Stimulated activated CD8-positive, alpha-beta memory T cell treated with anti-CD3 and anti-CD28 coated beads, Interleukin-15, amount 100 ng/mL, for 4 hours (primary cell): ENCODE measurements around the gene RPS5.
"Not testable (repeated sequence)": the region's sequence is repeated elsewhere in the genome, so short reads cannot be mapped to it uniquely, and the experiment has no call there.

Experiments used
- DNase-seq, 2 donors: peaks; one replicate each; pipeline ENCODE4 v3.0.0-alpha.2; 2020; ENCODE audit warnings: low read depth in 2 of 2

The RPS5 gene

DNA sequence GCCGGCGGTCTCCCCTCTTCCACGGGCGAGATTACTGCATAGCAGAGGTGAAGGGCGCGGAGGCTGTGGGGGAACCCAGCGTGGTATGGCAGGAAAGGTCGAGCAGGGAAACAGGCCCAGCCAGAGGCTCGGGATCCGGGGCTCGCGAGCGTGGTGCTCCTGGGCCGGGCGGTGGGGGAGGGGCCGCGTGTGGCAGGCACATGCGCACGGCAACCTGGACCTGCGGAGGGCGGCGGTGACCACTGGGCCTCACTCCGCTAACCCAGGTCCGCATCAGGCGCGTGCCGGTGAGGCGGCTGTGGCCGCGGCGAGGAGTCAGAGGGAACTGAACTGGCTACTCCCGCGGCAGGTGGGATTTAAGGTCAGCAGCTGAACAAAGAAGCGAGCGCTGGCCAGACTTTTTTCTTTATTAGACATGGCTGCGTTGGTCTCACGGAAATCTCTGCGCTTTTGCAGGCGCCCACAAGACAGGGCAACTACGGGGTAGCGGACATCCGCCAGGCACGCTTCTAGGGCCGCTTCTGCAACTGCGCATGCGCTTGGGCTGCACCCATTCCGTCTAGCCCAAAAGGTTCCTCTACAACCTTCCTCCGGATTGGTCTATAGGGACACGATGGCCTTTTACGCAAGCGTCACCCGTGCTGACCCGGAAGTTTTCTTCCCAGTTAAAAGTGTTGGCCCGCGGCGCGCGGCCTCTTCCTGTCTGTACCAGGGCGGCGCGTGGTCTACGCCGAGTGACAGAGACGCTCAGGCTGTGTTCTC, at the start of gene RPS5:
TSS of gene RPS5 (plus strand) at position 694 of the 762 bp plus-strand sequence. CDS start 869 bp downstream, outside the sequence.
- peak; percentile 89 to 94 for DNase-seq

DNA sequence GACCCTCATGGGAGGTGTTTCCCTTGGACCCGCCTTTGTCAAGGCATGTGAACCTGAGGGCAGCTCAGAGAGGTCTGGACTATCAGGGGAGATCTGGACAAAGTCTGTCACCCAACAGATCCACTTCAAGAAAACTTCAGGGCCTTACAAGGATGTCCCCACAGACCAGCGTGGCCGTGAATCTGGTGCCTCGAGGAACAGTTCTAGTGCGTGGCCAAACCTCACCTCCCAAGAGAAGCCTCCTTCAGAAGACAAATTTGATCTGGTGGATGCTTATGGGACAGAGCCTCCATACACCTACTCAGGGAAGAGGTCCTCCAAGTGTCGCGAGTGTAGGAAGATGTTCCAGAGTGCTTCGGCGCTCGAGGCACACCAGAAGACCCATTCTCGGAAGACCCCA, 48.7 kb upstream of the RPS5 start:
- no peak for DNase-seq

DNA sequence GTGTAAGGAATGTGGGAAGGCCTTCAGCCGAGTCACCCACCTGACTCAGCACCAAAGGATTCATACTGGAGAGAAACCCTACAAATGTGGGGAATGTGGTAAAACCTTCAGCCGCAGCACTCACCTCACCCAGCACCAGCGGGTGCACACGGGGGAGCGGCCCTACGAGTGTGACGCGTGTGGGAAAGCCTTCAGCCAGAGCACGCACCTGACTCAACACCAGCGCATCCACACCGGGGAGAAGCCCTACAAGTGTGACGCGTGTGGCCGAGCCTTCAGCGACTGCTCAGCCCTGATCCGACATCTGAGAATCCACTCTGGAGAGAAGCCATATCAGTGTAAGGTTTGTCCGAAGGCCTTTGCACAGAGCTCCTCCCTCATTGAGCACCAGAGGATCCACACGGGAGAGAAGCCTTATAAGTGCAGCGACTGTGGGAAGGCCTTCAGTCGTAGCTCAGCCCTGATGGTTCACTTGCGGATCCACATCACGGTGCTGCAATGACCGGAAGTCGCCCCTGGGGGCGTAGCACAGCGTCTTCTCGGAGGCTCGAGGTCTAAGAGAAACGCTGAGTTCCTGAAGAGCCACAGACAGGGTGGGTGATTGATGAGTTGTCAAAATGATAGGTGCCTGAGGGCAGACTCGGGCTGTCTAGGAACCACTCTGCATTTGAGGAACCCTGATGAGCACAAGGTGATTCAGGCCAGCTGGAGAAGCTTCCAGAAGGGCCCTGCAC, 48.1 kb upstream of the RPS5 start:
- DNase-seq = no peak

DNA sequence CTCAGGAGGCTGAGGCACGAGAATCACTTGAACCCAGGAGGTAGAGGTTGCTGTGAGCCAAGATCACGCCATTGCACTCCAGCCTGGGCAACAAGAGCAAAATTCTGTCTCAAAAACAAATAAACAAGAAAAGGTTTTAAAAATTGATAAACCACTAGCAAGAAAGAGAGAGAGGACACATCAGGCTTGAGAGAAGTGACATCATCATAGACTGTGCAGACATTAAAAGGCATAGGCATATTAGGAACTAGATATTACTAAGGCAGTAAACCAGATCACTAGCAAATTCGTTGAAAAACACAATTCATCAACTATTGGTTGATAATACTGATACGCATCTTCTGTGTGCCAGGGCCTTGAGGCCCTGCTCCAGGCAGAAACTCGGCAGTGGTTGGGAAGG, 41.5 kb upstream of the RPS5 start:
- DNase-seq = no peak

DNA sequence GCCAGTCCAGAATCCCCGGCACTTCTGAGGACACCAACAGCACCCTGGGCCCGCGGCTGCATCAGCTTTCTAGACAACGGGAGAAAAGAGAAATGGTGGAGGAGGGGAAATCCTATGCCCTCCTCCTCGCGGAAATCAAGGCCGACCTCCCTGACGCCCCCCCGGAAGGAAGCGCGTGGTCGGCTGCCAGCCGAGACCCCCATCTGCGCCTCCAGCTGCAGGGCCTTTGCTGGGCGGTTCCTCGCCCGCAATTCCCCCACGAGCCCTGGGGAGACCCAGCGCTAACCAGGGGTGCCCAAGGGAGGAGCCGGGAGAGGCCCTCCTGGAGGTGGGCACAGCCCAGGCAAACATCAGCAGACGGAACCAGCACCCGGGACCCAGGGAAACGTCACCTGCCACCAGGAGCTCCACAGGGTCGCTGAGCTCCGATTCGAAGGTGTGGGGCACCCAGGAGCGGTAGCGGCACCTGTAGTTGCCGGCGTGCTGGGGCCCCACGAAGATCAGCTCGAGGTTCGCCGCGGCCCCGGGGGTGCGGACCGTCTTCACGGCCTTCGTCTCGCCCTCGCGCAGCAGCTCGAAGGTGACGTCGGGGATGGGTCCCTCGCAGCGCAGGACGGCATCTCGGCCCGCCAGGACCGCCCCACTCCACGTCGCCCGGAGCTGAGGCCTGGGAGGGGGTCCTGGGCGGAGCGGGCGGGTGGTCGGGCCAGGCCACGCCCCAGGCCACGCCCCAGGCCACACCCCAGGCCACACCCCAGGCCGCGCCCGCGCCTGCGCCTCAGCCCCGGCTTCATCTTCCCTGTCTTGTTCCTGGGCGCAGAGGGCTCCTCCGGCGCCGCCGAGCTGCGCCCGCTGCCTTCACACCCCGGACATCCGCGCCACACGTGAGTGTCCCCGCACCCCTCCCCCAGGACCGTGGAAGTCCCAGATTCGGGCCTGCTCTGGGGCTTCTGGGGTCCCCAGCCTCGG, 39.8 kb upstream of the RPS5 start:
- peak; percentile 44 to 46 for DNase-seq

DNA sequence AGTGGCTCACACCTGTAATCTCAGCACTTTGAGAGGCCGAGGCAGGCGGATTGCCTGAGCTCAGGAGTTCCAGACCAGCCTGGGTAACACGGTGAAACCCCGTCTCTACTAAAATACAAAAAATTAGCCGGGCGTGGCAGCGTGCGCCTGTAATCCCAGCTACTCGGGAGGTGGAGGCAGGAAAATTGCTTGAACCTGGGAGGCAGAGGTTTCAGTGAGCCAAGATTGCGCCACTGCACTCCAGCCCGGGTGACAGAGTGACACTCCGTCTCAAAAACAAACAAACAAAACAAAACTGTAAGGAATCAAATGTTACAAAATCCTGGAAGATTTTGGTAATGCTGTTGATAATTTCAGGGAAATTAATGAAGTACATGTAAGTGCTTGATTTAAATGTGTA, 39.0 kb upstream of the RPS5 start:
- not testable (repeated sequence) for DNase-seq

DNA sequence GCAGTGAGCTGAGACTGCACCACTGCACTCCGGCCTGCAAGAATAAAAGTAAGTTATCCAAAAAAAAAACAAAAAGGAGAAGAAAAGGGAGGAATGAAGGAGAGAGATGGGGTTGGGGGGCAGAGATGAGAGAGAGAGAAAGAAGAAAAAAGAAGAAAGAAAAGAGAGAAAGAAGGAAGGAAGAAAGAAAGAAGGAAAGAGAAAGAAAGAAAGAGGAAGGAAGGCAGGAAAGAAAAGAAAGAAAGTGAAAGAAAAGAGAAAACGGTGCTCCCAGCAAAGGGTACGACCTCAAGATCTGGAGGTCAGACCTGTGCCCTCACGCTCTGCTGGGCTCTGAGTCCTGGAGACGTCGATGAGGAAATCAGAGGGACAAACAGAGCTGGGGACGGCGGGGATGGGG, 37.5 kb upstream of the RPS5 start:
- DNase-seq = no peak

DNA sequence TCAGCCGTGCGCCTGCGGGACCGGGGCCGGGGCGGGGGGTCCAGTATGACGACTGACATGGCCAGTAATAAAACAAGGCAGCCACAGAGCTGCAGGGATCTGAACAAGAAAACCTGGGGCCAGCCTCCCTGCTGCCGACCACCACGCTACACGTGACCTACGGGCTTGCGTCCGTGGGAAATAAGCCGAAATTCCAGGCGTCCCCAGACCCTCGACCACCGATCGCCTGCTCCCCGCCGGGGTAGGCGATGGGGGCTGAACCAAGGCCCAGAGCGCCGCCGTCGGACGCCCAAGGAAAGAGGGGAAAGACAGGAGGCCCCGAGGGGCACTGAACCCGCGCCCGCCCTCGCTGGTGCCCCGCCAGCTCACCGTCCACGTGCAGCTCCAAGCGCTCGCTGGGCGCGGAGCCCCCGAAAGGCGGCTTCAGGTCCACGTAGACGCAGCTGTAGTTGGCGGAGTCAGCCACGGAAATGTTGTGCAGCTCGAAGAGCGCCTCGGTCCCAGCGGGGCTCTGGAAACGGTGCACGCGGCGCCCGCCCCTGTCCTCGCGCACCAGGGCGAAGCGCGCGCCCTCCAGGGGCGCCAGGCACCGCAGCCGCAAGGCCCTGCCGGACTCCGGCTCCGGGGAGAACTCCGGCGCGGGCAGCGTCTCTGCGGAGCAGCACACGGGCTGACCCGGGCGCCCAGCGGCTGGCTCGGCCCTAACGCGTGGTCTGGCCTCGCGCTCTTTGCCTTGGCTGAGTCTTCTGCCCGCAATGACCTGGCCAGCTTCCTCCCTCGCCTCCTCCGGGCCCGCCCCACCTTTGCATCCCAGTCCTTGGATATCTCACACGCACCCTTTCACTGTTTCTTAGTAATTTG, 36.8 kb upstream of the RPS5 start:
- no peak for DNase-seq

DNA sequence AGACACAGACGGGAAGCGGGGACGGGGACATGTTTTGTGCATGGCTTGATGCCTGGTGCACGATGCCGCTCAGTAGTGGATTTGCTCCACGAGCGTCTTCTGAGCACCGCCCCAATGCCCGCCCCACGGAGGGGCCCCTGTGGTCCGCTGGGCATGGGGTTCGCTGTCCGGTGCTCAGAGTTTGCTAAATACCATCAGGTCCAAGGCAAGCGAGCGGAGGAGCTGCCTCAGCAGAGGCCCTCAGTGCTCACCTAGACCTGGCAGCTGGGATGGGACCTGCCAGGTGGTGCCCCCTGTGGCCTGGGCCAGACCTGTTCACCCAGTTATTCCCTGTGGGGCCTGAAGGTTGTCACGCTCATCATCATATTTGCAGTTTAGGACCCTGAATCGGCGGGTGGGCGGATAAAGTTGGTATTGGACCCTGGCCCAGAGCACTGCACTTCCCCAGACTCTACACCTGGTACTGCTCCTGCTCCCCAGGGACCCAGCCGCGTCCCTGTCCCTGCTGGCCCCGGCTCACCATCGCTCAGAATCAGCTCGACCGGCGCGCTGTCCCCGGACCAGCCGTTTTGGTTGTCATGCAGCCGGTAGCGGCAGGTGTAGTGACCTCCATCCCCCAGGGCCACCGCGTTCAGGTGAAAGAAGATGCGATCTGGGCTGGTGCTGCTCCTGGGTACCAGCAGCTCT, 36.1 kb upstream of the RPS5 start:
- no peak for DNase-seq

DNA sequence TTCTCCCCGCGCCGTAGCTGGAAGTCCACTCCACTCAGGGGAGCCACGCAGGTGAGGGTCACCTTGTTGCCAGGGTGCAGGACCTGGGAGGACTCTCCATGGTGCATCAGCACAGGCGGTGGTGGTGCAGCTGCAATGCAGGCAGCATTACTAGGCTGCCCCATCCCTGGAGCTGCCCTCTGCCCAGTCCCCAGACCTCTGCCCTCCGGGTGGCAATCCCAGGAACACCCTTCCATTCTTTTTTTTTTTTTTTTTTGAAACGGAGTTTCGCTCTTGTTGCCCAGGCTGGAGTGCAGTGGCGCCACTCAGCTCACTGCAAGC, 35.6 kb upstream of the RPS5 start:
- no peak for DNase-seq

DNA sequence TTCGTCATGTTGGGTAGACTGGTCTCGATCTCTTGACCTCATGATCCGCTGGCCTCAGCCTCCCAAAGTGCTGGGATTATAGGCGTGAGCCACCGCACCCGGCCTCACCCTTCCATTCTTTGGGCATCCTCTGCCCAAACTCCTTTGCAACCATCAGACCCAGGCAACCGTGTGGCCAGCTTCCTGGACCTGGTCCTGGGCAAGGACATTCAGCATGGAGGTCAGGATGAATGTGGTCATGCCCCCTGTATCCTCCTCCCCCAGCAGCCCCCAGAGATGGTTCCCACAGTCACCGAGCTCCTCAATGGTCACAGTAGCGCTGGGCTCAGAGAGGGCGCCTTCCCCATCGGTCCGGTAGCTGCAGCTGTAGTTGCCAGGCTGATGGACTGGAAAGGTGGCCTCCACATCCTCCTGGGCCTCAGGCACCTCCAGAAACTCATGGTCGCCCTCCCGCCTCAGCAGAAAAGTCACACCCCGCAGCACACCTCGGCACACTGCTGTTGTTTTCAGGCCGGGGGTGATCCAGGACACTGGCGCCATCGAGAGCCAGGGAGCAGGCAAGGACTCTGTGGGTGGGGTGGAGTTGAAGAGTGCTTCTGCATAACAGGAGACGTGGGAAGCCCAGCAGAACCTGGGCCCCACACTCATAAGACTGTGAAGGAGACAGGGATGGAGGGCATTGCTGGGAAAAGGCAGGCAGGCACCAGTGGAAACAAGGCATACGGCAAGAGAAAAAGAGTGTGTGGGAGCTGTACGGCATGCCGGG, 34.9 kb upstream of the RPS5 start:
- no peak for DNase-seq

DNA sequence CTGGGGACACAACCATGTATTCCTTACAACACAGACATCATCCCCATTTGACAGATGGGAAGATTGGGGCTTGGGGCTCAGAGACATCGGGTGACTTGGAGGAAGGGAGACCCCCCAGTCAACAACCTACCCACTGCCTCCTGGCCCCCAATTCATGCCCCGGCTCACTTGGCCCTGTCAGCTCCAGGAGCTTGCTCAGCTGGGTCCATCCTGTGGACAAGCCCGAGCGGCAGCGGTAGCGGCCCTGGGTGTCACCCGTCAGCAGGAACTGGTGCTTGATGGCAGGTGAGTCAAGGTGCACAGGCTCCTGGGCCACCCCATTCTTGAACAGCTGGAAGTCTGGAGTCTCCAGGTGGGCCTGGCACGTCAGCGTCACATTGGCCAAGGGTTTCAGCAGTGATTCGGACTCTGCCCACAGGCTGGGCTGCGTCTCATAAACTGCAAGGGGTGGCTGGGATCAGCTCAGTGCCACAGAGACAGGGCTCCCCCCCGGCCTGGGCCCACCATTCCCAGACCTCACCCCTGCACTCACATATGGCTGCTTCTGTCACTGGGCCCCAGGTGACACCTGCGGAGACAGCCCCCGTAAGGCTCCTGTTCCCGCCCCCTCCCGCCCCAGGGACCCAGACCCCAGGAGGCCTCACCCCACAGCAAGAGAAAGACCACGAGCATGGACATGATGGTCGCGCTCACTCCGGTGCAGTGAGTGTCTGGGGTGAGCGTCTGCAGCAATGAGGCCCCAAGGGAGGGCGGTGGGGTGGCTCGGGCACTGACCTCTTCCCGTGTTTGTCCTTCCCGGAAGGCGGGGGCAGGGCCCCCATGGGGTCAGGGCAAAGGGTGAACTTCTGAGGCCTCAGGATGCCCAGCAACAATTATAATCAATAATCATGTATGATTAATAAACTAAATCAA, 34.1 kb upstream of the RPS5 start, which contains the start of gene A1BG:
TSS of gene A1BG (minus strand) at position 733 of the 912 bp plus-strand sequence. CDS start at position 678, 55 bp downstream.
- no peak for DNase-seq

DNA sequence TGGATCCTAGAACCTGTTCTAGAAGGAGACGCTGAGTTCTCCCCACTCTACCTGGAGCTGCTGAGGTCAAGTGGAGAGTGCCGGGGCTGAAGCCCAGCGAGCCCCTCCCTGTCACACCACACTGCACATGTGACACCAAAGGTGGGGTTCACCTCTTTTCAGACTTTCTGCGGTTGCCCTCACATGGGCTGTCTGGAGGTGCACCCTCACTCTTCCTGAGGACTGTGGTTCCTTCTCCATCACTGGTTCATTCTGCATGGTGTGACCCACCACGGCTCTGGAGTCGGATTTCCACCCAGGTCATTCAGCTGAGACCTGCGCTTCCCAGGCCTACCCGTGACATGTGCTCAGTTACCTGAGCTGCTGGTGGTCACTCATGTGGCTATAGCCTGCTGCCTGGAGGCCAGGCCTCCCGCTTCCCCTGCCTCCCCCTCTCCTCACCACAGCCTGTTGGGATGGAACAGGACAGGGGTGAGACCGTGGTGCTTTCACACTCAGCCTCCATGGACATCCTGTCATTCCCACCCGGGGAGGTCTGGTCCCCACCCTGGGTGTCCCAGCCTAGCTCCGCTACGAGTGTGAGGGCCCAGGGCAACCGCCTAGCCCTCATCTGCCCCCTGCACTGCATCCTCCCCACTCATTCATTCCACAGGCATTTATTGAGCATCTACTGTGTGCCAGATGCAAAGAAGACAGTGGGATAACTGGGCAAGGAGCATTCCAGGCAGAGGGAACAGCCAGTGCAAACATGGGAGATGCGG, 33.2 kb upstream of the RPS5 start:
- DNase-seq = no peak

DNA sequence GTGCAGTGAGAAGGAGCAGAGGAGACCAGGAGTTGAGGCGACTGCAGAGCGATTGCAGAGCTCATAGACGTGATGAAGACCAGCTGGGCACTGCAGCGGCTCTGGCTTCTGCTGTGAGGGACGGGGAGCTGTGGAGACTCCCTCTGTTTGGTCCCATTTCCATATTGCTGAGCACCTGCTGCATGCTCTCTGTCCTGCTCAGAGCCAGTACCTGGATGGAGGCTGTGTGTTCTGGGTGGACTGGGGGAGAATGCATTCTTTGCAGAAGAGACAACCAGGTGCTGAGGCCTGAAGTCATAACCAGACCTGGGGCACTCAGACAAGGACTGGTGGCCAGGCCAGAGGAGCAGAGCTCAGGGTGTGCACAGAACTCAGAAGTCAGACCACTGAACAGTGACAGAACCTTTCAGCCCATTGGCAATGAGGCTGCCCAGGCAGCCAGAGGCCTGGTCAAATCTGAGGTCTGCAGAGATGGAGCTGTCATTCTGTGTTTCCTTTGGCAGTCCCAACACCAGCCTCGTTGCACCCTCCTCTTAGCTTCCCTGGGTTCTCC, 32.5 kb upstream of the RPS5 start:
- DNase-seq = no peak

DNA sequence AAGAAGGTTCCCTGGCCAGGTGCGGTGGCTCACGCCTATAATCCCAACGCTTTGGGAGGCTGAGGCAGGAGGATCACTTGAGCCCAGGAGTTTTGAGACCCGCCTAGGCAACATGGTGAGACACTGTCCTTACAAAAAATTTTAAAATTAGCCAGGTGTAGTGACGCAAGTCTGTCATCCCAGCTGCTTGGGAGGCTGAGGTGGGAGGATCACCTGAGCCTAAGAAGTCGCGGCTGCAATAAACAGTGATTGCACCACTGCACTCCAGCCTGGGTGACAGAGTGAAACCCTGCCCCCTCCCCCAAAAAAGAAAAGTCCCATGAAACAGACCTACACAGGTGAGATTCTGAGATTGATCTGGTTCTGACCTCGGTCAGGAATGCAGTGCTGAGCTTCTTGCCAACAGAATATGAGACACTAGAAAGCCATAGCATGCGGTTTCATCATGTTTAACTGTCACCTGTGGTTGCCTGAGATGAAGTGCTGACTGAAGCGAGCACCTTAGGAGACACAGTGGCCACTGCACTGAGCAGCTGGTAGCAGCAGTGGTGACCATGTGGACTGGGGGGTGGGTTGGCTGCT, 31.8 kb upstream of the RPS5 start:
- no peak for DNase-seq

DNA sequence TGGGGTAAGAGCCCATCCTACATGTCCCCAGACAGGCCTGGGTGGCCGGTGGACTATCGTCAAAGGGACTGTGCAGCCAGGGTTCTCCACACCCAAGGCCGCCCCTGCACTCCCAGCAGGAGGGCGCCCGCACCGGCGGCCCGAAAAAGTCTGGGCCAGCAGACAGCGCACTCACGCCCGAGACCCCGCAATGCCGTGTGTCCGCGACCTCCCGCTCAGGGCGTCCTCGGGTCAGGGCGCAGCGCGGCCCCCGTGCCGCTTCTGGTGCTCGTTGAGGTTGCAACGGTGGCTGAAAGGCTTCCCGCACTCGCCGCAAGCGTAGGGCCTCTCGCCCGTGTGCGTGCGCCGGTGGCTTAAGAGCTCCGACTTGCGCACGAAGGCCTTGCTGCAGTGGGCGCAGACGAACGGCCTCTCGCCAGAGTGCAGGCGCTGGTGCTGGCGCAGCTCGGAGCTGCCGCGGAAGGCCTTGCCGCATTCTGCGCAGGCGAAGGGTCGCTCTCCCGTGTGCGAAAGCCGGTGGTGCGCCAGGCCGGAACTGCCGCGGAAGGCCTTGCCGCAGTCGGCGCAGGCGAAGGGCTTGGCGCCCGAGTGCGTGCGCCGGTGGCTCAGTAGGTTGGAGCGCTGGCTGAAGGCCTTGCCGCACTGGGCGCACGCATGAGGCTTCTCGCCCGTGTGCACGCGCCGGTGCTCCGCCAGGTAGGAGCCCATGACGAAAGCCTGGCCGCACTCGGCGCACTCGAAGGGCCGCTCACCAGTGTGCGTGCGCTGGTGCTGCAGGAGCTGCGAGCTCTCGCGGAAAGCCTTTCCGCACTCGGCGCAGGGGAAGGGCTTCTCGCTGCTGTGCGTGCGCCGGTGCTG, 30.9 kb upstream of the RPS5 start:
- DNase-seq = peak in 1 of 2 donors; percentile 4
